ENCODE data around the gene C12orf57.

GRCh38 chr12:6981152-6982052 is 37.6 kb downstream of the C12orf57 start:
- no peak for TF ChIP-seq CTCF (IDR thresholded peaks at IDR 0.05)
- TF ChIP-seq POLR2A (IDR thresholded peaks at IDR 0.05) = no peak
